CD4-positive, alpha-beta T cell treated with Interleukin-4 for 4 hours (primary cell): ENCODE results near the gene LRRC10.
A peak's percentile ranks its signal among the peaks of the same experiment; 100 is the strongest.

Source experiments
- DNase-seq: peaks from one replicate; pipeline ENCODE4 v3.0.0-alpha.2; 2020

The LRRC10 gene

GRCh38 chr12:69610729-69611128, at the start of gene LRRC10:
Gene LRRC10, minus strand, starts transcription at chr12:69610907. Its CDS starts 69 bp downstream, at chr12:69610838.
- no peak for DNase-seq

- DNase-seq: no peak
These were observed 49.6 kb upstream of the LRRC10 start for GRCh38 chr12:69660164-69660863.

GRCh38 chr12:69658203-69658602, 47.5 kb upstream of the LRRC10 start:
- no peak for DNase-seq

GRCh38 chr12:69657376-69658137, 46.9 kb upstream of the LRRC10 start:
- DNase-seq: no peak

GRCh38 chr12:69655616-69656340, 45.1 kb upstream of the LRRC10 start:
- DNase-seq: no peak

GRCh38 chr12:69653703-69654102, 43.0 kb upstream of the LRRC10 start:
- no peak for DNase-seq

- DNase-seq: no peak
These were observed 41.2 kb upstream of the LRRC10 start for GRCh38 chr12:69651922-69652321.

- no peak for DNase-seq
These were observed 38.8 kb upstream of the LRRC10 start for GRCh38 chr12:69649529-69649928.

- DNase-seq: no peak
These were observed 37.8 kb upstream of the LRRC10 start for GRCh38 chr12:69648476-69648875.

- DNase-seq: no peak
These were observed 36.5 kb upstream of the LRRC10 start for GRCh38 chr12:69647178-69647577.

- no peak for DNase-seq
These were observed 34.3 kb upstream of the LRRC10 start for GRCh38 chr12:69645031-69645430.

GRCh38 chr12:69644511-69644910, 33.8 kb upstream of the LRRC10 start:
- DNase-seq: no peak

GRCh38 chr12:69642531-69642930, 31.8 kb upstream of the LRRC10 start:
- DNase-seq: no peak

- no peak for DNase-seq
These were observed 30.8 kb upstream of the LRRC10 start for GRCh38 chr12:69641546-69641945.

- peak; percentile 58 for DNase-seq
These were observed 28.8 kb upstream of the LRRC10 start for GRCh38 chr12:69639400-69640016.

GRCh38 chr12:69633061-69633460, 22.4 kb upstream of the LRRC10 start:
- DNase-seq: no peak

GRCh38 chr12:69630191-69630590, 19.5 kb upstream of the LRRC10 start:
- DNase-seq: no peak

GRCh38 chr12:69627501-69627900, 16.8 kb upstream of the LRRC10 start:
- no peak for DNase-seq

GRCh38 chr12:69623970-69624369, 13.3 kb upstream of the LRRC10 start:
- no peak for DNase-seq

- no peak for DNase-seq
These were observed 10.8 kb upstream of the LRRC10 start for GRCh38 chr12:69621551-69621950.

- no peak for DNase-seq
These were observed 10.2 kb upstream of the LRRC10 start for GRCh38 chr12:69620921-69621320.

GRCh38 chr12:69620077-69620476, 9.4 kb upstream of the LRRC10 start:
- no peak for DNase-seq

GRCh38 chr12:69619050-69619449, 8.3 kb upstream of the LRRC10 start:
- DNase-seq: no peak
